BE2C (cell line): ENCODE data around the gene FBXO2.

Source experiments
- DNase-seq: peaks from one replicate; pipeline ENCODE4 v3.0.0-alpha.2; 2020
- H3K27me3 ChIP-seq: fragments of 250-450 bp; sonication (Bioruptor Pico); 2 replicates; pipeline ENCODE4 v1.5.1; 2020; ENCODE audit warnings: mild to moderate bottlenecking
- H3K36me3 ChIP-seq: fragments of 250-450 bp; sonication (Bioruptor Pico); 2 replicates; pipeline ENCODE4 v1.5.1; 2020; ENCODE audit warnings: mild to moderate bottlenecking
- H3K4me1 ChIP-seq: fragments of 250-450 bp; sonication (Bioruptor Pico); 2 replicates; pipeline ENCODE4 v1.5.1; 2020
- H3K4me3 ChIP-seq: 2 replicates; pipeline ENCODE4 v1.5.1; 2011; ENCODE audit warnings: low read depth, low read length
- H3K9me3 ChIP-seq: fragments of 250-450 bp; sonication (Bioruptor Pico); 2 replicates; pipeline ENCODE4 v1.5.1; 2020
- TF ChIP-seq, protein P1 (sequence below): IDR thresholded peaks from 2 replicates; pipeline ENCODE4 v1.5.1; 2012; ENCODE audit warnings: mild to moderate bottlenecking, low read depth, low read length

FBXO2 gene

DNA sequence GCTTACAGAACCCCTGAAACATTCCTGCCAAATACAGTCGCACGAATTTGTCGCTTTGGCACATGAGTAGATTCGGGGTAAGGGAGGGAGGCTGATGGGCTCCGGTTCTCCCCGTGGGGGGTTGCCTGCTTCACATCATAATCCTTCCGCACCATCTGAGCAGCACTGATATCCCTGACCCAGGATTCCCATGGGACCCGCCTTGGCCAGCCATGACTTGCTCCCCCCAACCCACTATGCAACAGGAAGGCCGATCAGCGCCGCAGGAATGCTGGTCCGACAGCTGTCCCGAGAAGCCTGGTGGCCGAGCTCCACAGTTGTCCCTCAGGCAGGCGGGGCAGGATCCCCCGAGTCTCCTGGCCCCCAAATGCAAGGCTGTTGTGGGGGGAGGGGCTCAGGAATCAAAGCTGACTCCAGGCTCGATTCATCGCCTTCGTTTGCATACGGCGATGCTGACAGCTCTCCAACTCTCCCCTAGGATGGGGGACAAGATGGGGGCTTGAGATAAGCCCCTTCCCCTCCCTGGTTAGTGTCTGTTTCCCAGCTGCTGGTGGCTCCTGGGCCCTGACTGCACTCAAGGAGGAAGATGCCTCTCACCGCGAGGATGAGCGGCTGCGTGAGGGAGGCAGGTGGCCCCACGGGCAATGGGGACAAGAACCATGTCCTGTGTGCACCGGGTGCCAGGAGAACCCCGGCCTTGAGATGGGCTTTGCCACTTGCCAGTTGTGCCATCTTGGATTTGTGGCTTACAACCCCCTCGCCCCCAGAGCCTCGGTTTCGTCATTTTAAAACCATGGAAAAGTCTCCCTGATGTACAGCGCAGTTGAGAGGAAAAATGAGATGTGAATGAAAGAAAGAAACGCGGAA lies 46.6 kb upstream of the FBXO2 start:
- H3K27me3 ChIP-seq, result no peaks in the 10 kb centered on the region
- DNase-seq, result peak; percentile 46
- H3K4me1 ChIP-seq, result no peaks in the 10 kb centered on the region
- peak overlapping the region; percentile 53 for H3K4me3 ChIP-seq
- TF ChIP-seq, protein P1, sequence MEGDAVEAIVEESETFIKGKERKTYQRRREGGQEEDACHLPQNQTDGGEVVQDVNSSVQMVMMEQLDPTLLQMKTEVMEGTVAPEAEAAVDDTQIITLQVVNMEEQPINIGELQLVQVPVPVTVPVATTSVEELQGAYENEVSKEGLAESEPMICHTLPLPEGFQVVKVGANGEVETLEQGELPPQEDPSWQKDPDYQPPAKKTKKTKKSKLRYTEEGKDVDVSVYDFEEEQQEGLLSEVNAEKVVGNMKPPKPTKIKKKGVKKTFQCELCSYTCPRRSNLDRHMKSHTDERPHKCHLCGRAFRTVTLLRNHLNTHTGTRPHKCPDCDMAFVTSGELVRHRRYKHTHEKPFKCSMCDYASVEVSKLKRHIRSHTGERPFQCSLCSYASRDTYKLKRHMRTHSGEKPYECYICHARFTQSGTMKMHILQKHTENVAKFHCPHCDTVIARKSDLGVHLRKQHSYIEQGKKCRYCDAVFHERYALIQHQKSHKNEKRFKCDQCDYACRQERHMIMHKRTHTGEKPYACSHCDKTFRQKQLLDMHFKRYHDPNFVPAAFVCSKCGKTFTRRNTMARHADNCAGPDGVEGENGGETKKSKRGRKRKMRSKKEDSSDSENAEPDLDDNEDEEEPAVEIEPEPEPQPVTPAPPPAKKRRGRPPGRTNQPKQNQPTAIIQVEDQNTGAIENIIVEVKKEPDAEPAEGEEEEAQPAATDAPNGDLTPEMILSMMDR, result no peak
- H3K36me3 ChIP-seq, result no peaks in the 10 kb centered on the region
- H3K9me3 ChIP-seq, result no peaks in the 10 kb centered on the region

DNA sequence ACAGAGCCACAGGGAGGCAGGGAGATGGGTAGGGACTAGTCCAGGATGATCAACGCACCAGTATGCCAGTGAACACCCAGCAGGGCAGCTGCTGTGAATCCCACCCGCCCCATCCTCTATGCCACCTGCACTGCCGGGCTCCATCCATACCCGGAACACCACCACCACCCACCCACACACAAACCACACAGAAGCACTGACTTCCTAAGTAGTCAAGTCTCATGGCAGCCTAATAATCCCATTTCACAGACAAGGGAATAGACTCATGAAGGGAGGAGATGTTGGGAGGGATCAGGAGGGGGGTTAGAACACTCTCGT lies 43.6 kb upstream of the FBXO2 start:
- no peaks in the 10 kb centered on the region for H3K9me3 ChIP-seq
- H3K4me3 ChIP-seq, result no peak overlapping the region
- H3K27me3 ChIP-seq, result peaks cover 15% of the 10 kb centered on the region
- H3K4me1 ChIP-seq, result no peaks in the 10 kb centered on the region
- no peaks in the 10 kb centered on the region for H3K36me3 ChIP-seq
- TF ChIP-seq, protein P1, result no peak
- no peak for DNase-seq

DNA sequence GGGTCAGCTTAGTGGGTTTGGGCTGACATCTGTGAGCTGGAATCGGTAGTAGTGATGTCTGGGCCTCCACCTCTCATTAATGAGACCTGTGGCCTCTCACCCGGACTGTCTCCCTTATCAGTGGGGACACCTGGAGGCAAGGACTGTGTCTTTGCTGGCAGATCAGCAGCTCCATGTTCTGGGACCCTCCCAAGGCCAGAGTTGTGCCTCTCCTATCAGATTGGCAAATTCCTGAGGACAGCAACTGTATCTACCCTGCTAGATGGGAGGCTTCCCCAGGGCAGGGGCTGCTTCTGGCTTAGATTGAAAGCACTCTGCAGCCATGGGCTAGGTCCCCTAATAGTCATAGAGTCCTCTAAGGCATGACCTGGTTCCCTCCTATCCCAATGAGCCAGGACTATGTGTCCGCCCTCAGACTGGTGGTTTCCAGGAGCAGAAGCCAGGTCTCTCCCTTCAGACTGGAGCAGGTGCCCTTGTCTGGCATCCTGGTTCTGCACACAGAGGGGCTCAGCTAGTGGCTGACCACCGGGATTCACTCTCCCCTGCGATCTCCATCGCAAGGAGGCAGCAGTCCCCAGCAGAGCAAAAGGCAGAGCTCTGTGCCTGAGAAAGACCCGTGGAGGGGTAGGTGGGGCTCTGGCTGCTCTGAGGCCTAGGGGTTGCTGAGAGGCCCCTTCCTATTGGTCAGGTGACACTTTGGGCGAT lies 43.1 kb upstream of the FBXO2 start:
- peaks cover 19% of the 10 kb centered on the region for H3K27me3 ChIP-seq
- no peak overlapping the region for H3K4me3 ChIP-seq
- H3K4me1 ChIP-seq, result no peaks in the 10 kb centered on the region
- no peak for DNase-seq
- TF ChIP-seq, protein P1, result no peak
- H3K36me3 ChIP-seq, result no peaks in the 10 kb centered on the region
- H3K9me3 ChIP-seq, result no peaks in the 10 kb centered on the region

DNA sequence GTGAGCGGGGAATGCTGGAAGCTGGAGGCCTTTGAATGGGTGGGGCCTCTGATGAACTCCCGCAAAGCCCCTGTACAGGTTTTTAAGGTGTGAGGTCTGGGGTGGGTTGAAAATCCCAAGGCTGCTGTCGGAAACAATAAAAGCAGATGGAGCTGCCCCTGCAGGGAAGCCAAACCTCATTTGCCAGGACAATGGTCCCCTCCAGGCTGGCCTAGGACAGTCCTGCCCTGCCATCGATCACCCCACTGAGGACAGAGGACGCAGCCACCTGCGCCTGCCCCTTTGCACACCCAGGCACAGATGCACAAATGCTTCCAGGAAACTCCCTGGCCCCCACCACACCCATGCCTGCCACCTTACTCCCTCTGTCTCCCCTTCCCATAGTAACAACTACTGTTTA lies 41.6 kb upstream of the FBXO2 start:
- no peak for DNase-seq
- H3K27me3 ChIP-seq, result peaks cover 30% of the 10 kb centered on the region
- no peak overlapping the region for H3K4me3 ChIP-seq
- no peaks in the 10 kb centered on the region for H3K4me1 ChIP-seq
- H3K9me3 ChIP-seq, result no peaks in the 10 kb centered on the region
- TF ChIP-seq, protein P1, result no peak
- no peaks in the 10 kb centered on the region for H3K36me3 ChIP-seq

DNA sequence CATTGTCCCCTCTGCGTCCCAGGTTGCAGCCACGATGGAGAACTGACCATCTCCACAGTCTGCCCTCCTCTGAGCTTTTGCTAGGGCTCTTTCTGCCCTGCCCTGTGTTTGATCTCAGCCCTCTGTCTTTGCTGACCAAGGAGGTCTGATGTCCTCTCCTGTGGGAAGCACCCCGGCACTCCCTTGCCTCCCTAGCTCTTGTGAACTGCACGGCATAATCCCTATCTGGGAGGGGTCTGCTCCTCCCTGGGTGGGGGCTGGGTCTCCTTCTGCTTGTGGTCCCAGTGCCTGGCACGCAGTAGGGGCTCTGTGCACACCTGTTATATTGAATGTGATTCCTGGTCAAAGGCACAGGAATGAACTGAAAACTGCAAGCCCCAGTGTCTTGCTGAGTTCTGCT lies 39.7 kb upstream of the FBXO2 start:
- Histone ChIP-seq H3K4me3 (no peak overlapping the region), H3K36me3 (no peaks in the 10 kb centered on the region), H3K27me3 (peaks cover 42% of the 10 kb centered on the region), H3K4me1 (no peaks in the 10 kb centered on the region), H3K9me3 (no peaks in the 10 kb centered on the region)
- TF ChIP-seq, protein P1, result no peak
- no peak for DNase-seq

DNA sequence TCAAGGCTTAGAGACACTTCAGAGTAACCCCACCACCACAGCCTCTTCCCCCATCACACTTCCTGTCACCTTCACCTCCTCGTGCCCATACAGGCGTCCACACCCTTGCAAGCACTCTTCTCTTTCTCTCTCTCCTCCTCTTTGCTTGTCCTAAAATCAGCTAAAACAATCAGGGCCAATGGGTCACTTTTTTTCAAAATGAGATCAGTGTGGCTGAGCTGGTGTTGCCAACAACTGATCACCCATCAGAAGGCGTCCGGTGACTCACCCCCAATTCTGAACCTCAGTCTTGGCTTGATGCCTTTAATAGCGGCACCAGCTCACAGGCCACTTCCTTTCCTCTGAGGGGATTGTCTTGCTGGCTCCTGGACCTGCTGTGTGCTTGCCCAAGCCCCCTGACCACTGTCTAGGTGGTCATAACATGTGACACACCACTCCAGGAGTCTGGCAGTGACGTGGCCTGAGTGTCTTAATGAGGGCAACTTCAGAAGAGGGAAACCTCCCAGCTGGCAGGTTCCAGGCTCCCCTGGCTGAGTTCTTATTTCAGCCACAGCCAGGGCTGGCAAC lies 38.9 kb upstream of the FBXO2 start:
- Histone ChIP-seq H3K9me3 (no peaks in the 10 kb centered on the region), H3K27me3 (peaks cover 42% of the 10 kb centered on the region), H3K4me1 (no peaks in the 10 kb centered on the region), H3K4me3 (no peak overlapping the region), H3K36me3 (no peaks in the 10 kb centered on the region)
- no peak for DNase-seq
- TF ChIP-seq, protein P1, result no peak
